ENCODE data around the gene ISG15.

Gene ISG15

DNA sequence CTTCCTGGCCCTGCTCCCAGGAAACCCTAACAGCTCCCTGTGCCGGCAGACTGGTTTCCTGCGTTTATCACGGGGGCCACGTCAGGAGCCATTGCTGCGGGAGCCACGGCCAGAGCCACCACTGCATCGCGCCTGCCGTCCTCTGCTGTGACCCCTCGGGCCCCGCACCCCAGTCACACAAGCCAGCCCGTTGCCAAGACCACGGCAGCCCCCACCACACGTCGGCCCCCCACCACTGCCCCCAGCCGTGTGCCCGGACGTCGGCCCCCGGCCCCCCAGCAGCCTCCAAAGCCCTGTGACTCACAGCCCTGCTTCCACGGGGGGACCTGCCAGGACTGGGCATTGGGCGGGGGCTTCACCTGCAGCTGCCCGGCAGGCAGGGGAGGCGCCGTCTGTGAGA, 34.7 kb downstream of the ISG15 start:
- Histone ChIP-seq H3K9me3 (ENCODE audit: low read length) (no peaks in the 10 kb centered on the region), H3K27ac (ENCODE audit: low read depth, low read length) (no peak overlapping the region), H3K4me1 (ENCODE audit: insufficient read depth, low read length) (no peaks in the 10 kb centered on the region), H3K4me3 (ENCODE audit: low read depth in 1 of 2, low read length in 2 of 2) (no peak overlapping the region), H3K36me3 (ENCODE audit: insufficient read depth, low read length) (no peaks in the 10 kb centered on the region), H3K9ac (ENCODE audit: low read length) (no peak overlapping the region), H3K27me3 (ENCODE audit: control insufficient read depth in 1 of 2, insufficient read depth in 2 of 2, low read length in 2 of 2) (no peaks in the 10 kb centered on the region)

DNA sequence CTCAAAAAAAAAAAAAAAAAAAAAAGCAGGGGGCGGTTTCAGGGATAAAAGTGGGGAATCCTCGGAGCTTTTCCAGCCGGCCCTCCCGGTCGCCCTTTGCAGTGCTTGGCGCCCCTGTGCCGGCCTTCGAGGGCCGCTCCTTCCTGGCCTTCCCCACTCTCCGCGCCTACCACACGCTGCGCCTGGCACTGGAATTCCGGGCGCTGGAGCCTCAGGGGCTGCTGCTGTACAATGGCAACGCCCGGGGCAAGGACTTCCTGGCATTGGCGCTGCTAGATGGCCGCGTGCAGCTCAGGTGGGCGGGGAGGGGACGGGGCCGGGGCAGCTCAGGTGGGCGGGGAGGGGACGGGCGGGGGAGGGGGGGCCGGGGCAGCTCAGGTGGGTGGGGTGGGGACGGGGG, 35.5 kb downstream of the ISG15 start:
- H3K36me3 ChIP-seq (ENCODE audit: insufficient read depth, low read length) = no peaks in the 10 kb centered on the region
- H3K4me3 ChIP-seq (ENCODE audit: low read depth in 1 of 2, low read length in 2 of 2) = no peak overlapping the region

DNA sequence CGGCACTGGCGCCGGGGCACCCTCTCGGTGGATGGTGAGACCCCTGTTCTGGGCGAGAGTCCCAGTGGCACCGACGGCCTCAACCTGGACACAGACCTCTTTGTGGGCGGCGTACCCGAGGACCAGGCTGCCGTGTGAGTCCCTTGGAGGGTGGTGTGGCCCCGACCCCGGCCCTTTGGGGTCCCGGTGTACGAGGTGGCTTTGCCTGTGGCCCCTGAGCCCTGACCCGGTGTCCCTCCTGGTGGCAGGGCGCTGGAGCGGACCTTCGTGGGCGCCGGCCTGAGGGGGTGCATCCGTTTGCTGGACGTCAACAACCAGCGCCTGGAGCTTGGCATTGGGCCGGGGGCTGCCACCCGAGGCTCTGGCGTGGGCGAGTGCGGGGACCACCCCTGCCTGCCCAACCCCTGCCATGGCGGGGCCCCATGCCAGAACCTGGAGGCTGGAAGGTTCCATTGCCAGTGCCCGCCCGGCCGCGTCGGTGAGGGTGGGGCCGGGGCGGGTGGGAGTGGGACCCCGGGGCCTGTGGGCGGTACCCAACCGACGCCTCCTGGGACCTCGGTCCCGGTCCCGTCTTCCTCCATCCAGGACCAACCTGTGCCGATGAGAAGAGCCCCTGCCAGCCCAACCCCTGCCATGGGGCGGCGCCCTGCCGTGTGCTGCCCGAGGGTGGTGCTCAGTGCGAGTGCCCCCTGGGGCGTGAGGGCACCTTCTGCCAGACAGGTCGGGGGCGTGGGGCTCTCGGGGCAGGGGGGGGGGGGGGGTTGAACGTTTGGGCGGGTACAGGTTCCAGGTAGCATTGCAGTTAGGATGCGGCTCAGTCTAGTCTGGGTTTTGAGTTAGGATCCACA, 36.2 kb downstream of the ISG15 start:
- H3K27ac ChIP-seq (ENCODE audit: low read depth, low read length) = no peak overlapping the region
- no peak overlapping the region for H3K9ac ChIP-seq (ENCODE audit: low read length)
- H3K4me3 ChIP-seq (ENCODE audit: low read depth in 1 of 2, low read length in 2 of 2) = no peak overlapping the region
- no peaks in the 10 kb centered on the region for H3K36me3 ChIP-seq (ENCODE audit: insufficient read depth, low read length)
- no peaks in the 10 kb centered on the region for H3K9me3 ChIP-seq (ENCODE audit: low read length)
- H3K4me1 ChIP-seq (ENCODE audit: insufficient read depth, low read length) = no peaks in the 10 kb centered on the region
- no peaks in the 10 kb centered on the region for H3K27me3 ChIP-seq (ENCODE audit: control insufficient read depth in 1 of 2, insufficient read depth in 2 of 2, low read length in 2 of 2)

More for the DNA sequence above, 35.5 kb downstream of the ISG15 start:
- H3K9ac ChIP-seq (ENCODE audit: low read length) = no peak overlapping the region
- no peaks in the 10 kb centered on the region for H3K27me3 ChIP-seq (ENCODE audit: control insufficient read depth in 1 of 2, insufficient read depth in 2 of 2, low read length in 2 of 2)
- no peak overlapping the region for H3K27ac ChIP-seq (ENCODE audit: low read depth, low read length)
- H3K9me3 ChIP-seq (ENCODE audit: low read length) = no peaks in the 10 kb centered on the region
- no peaks in the 10 kb centered on the region for H3K4me1 ChIP-seq (ENCODE audit: insufficient read depth, low read length)

DNA sequence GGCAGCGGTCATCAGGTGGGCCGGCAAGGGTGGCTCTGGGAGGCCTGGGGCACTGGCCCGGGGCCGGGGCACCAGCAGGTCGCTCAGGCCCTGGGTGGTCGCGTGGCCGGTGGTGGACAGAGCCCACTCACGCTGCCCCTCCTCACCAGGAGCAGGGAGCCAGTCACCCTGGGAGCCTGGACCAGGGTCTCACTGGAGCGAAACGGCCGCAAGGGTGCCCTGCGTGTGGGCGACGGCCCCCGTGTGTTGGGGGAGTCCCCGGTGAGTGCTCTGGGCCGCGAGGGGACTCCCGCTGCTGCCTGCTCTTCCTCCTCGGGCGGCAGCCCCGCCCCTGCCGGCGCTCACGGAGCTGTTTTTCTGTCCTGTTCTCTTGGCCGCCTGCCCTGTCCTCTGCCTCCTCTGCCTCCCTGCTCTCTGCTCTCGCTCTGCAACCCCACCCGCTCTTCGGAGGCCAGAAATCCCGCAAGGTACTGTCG, 37.3 kb downstream of the ISG15 start:
- Histone ChIP-seq H3K27me3 (ENCODE audit: control insufficient read depth in 1 of 2, insufficient read depth in 2 of 2, low read length in 2 of 2) (no peaks in the 10 kb centered on the region), H3K36me3 (ENCODE audit: insufficient read depth, low read length) (no peaks in the 10 kb centered on the region), H3K4me3 (ENCODE audit: low read depth in 1 of 2, low read length in 2 of 2) (no peak overlapping the region), H3K9me3 (ENCODE audit: low read length) (no peaks in the 10 kb centered on the region), H3K4me1 (ENCODE audit: insufficient read depth, low read length) (no peaks in the 10 kb centered on the region), H3K9ac (ENCODE audit: low read length) (no peak overlapping the region), H3K27ac (ENCODE audit: low read depth, low read length) (no peak overlapping the region)

- Histone ChIP-seq H3K27ac (ENCODE audit: low read depth, low read length) (no peak overlapping the region), H3K4me1 (ENCODE audit: insufficient read depth, low read length) (no peaks in the 10 kb centered on the region), H3K9ac (ENCODE audit: low read length) (no peak overlapping the region), H3K4me3 (ENCODE audit: low read depth in 1 of 2, low read length in 2 of 2) (no peak overlapping the region), H3K9me3 (ENCODE audit: low read length) (no peaks in the 10 kb centered on the region), H3K27me3 (ENCODE audit: control insufficient read depth in 1 of 2, insufficient read depth in 2 of 2, low read length in 2 of 2) (no peaks in the 10 kb centered on the region), H3K36me3 (ENCODE audit: insufficient read depth, low read length) (no peaks in the 10 kb centered on the region)
These were observed 38.0 kb downstream of the ISG15 start for GRCh38 chr1:1051127-1051810.

GRCh38 chr1:1052003-1052840, 38.9 kb downstream of the ISG15 start:
- H3K27me3 ChIP-seq (ENCODE audit: control insufficient read depth in 1 of 2, insufficient read depth in 2 of 2, low read length in 2 of 2) = peaks cover 0 to 6% of the 10 kb centered on the region in 2 donors
- H3K9ac ChIP-seq (ENCODE audit: low read length) = no peak overlapping the region
- H3K9me3 ChIP-seq (ENCODE audit: low read length) = no peaks in the 10 kb centered on the region
- H3K4me1 ChIP-seq (ENCODE audit: insufficient read depth, low read length) = no peaks in the 10 kb centered on the region
- H3K36me3 ChIP-seq (ENCODE audit: insufficient read depth, low read length) = no peaks in the 10 kb centered on the region
- H3K4me3 ChIP-seq (ENCODE audit: low read depth in 1 of 2, low read length in 2 of 2) = no peak overlapping the region
- H3K27ac ChIP-seq (ENCODE audit: low read depth, low read length) = no peak overlapping the region

- H3K27ac ChIP-seq (ENCODE audit: low read depth, low read length) = no peak overlapping the region
- H3K4me1 ChIP-seq (ENCODE audit: insufficient read depth, low read length) = no peaks in the 10 kb centered on the region
- peaks cover 4 to 10% of the 10 kb centered on the region in 2 donors for H3K27me3 ChIP-seq (ENCODE audit: control insufficient read depth in 1 of 2, insufficient read depth in 2 of 2, low read length in 2 of 2)
- H3K9ac ChIP-seq (ENCODE audit: low read length) = no peak overlapping the region
- H3K36me3 ChIP-seq (ENCODE audit: insufficient read depth, low read length) = no peaks in the 10 kb centered on the region
- H3K9me3 ChIP-seq (ENCODE audit: low read length) = no peaks in the 10 kb centered on the region
- H3K4me3 ChIP-seq (ENCODE audit: low read depth in 1 of 2, low read length in 2 of 2) = no peak overlapping the region
These were observed 39.7 kb downstream of the ISG15 start for GRCh38 chr1:1053022-1053421.

- no peaks in the 10 kb centered on the region for H3K36me3 ChIP-seq (ENCODE audit: insufficient read depth, low read length)
- H3K27me3 ChIP-seq (ENCODE audit: control insufficient read depth in 1 of 2, insufficient read depth in 2 of 2, low read length in 2 of 2) = peaks cover 11 to 17% of the 10 kb centered on the region in 2 donors
- no peaks in the 10 kb centered on the region for H3K9me3 ChIP-seq (ENCODE audit: low read length)
- no peak overlapping the region for H3K4me3 ChIP-seq (ENCODE audit: low read depth in 1 of 2, low read length in 2 of 2)
- H3K27ac ChIP-seq (ENCODE audit: low read depth, low read length) = no peak overlapping the region
- H3K4me1 ChIP-seq (ENCODE audit: insufficient read depth, low read length) = peaks cover 2% of the 10 kb centered on the region
- H3K9ac ChIP-seq (ENCODE audit: low read length) = no peak overlapping the region
These were observed 40.4 kb downstream of the ISG15 start for GRCh38 chr1:1053682-1054081.

- Histone ChIP-seq H3K27me3 (ENCODE audit: control insufficient read depth in 1 of 2, insufficient read depth in 2 of 2, low read length in 2 of 2) (peaks cover 14 to 22% of the 10 kb centered on the region in 2 donors), H3K4me1 (ENCODE audit: insufficient read depth, low read length) (peaks cover 6% of the 10 kb centered on the region), H3K27ac (ENCODE audit: low read depth, low read length) (no peak overlapping the region), H3K36me3 (ENCODE audit: insufficient read depth, low read length) (no peaks in the 10 kb centered on the region), H3K9ac (ENCODE audit: low read length) (no peak overlapping the region), H3K4me3 (ENCODE audit: low read depth in 1 of 2, low read length in 2 of 2) (no peak overlapping the region), H3K9me3 (ENCODE audit: low read length) (no peaks in the 10 kb centered on the region)
These were observed 40.9 kb downstream of the ISG15 start for GRCh38 chr1:1054099-1054700.

GRCh38 chr1:1054971-1055370, 41.7 kb downstream of the ISG15 start:
- H3K9me3 ChIP-seq (ENCODE audit: low read length) = no peaks in the 10 kb centered on the region
- H3K27ac ChIP-seq (ENCODE audit: low read depth, low read length) = no peak overlapping the region
- no peak overlapping the region for H3K4me3 ChIP-seq (ENCODE audit: low read depth in 1 of 2, low read length in 2 of 2)
- peaks cover 6% of the 10 kb centered on the region for H3K4me1 ChIP-seq (ENCODE audit: insufficient read depth, low read length)
- H3K27me3 ChIP-seq (ENCODE audit: control insufficient read depth in 1 of 2, insufficient read depth in 2 of 2, low read length in 2 of 2) = peaks cover 18 to 30% of the 10 kb centered on the region in 2 donors
- H3K9ac ChIP-seq (ENCODE audit: low read length) = no peak overlapping the region
- H3K36me3 ChIP-seq (ENCODE audit: insufficient read depth, low read length) = no peaks in the 10 kb centered on the region

All from muscle layer of colon (tissue), 2 donors.